ENCODE results near the gene IGF2BP3. TPM values are rescaled to one million over a fixed set of nuclear protein-coding genes. Genes with fewer than 3 reads are reported as not detected.
A peak's percentile ranks its signal among the peaks of the same experiment; 100 is the strongest.

IGF2BP3 gene
- total and polyA plus RNA-seq, 2 donors (not counting 3 experiments of a cell fraction or from before 2014, with no cell fraction given): 41.2 to 111 TPM

GRCh38 chr7:23430893-23431259 lies 39.4 kb downstream of the IGF2BP3 start:
- H3K27me3 ChIP-seq (ENCODE audit: control insufficient read depth in 2 of 2, insufficient read depth in 2 of 2, low read length in 2 of 2): no peaks in the 10 kb centered on the region
- no peaks in the 10 kb centered on the region for H3K9me3 ChIP-seq (replicated peaks; ENCODE audit: control insufficient read depth, insufficient read depth, low read length)
- H3K9ac ChIP-seq (replicated peaks; ENCODE audit: extremely low read depth, insufficient read depth, low read length): peak overlapping the region; percentile 43
- TSS peak; percentile 54 for BruUV-seq (replicated peaks)
- peaks cover 7% of the 10 kb centered on the region for H4K20me1 ChIP-seq (replicated peaks; ENCODE audit: control insufficient read depth, extremely low read depth, insufficient read depth, low read length)
- H3K27ac ChIP-seq (ENCODE audit: insufficient read depth, low read depth, low read length): peak overlapping the region; percentile 49
- H3K4me2 ChIP-seq (ENCODE audit: insufficient read depth, low read length): peak overlapping the region; percentile 45
- POLR2A ChIA-PET: interaction anchor here (0.6 kb wide), 1 partner anchor 12 kb away, joined by 6 read pairs; no protein-coding TSS in a partner anchor
- intact Hi-C loops (cut with micrococcal nuclease) (loop anchor here (1.0 to 5.0 kb wide), 4 partner anchors 32 to 114 kb away; partner anchors contain the start of gene TRA2A), dilution Hi-C loops (cut with MboI; ENCODE audit: extremely low pct_ligation_motif_present, low sequenced_read_pairs) (no loop called here)
- no peak for FAIRE-seq
- no peak for DNase-seq (ENCODE audit: low read depth, low spot score)
- peaks cover 0 to 3% of the 10 kb centered on the region in 2 experiments for H3K36me3 ChIP-seq (ENCODE audit: control insufficient read depth in 2 of 2, extremely low read depth in 1 of 2, insufficient read depth in 2 of 2, low read length in 2 of 2)
- peaks cover 94% of the 10 kb centered on the region for H3K79me2 ChIP-seq (ENCODE audit: control insufficient read depth, insufficient read depth, low read length)
- peaks cover 22% of the 10 kb centered on the region for H3K4me1 ChIP-seq (ENCODE audit: control insufficient read depth, extremely low read depth, insufficient read depth, low read length)
- CTCF ChIA-PET: interaction anchor here (0.9 to 6.4 kb wide), 17 partner anchors 9 to 158 kb away, joined by 3 to 40 read pairs (median 4); no protein-coding TSS in a partner anchor
- no peaks in the 10 kb centered on the region for H3K9me1 ChIP-seq (replicated peaks; ENCODE audit: control insufficient read depth, extremely low read depth, insufficient read depth, low read length)
- H3K4me3 ChIP-seq (replicated peaks in 1 of 3; ENCODE audit: insufficient read depth in 1 of 3, low read depth in 1 of 3, low read length in 3 of 3): no peak overlapping the region
- H2AFZ ChIP-seq (ENCODE audit: low read depth, low read length): no peak overlapping the region
- peak; percentile 1 for TF ChIP-seq FOS (IDR thresholded peaks at IDR 0.05; ENCODE audit: borderline replicate concordance, insufficient read depth, low read length)
- TF ChIP-seq EZH2 (IDR thresholded peaks at IDR 0.05; ENCODE audit: borderline replicate concordance, low read depth, low read length, severe bottlenecking): no peak

GRCh38 chr7:23426876-23427275 lies 43.4 kb downstream of the IGF2BP3 start:
- H3K4me3 ChIP-seq (replicated peaks in 1 of 3; ENCODE audit: insufficient read depth in 1 of 3, low read depth in 1 of 3, low read length in 3 of 3): no peak overlapping the region
- no peaks in the 10 kb centered on the region for H3K9me3 ChIP-seq (replicated peaks; ENCODE audit: control insufficient read depth, insufficient read depth, low read length)
- H3K27ac ChIP-seq (ENCODE audit: insufficient read depth, low read depth, low read length): no peak overlapping the region
- intact Hi-C loops (cut with micrococcal nuclease) (no loop called here), dilution Hi-C loops (cut with MboI; ENCODE audit: extremely low pct_ligation_motif_present, low sequenced_read_pairs) (no loop called here)
- DNase-seq (ENCODE audit: low read depth, low spot score) (no peak), FAIRE-seq (no peak)
- peaks cover 0 to 3% of the 10 kb centered on the region in 2 experiments for H3K36me3 ChIP-seq (ENCODE audit: control insufficient read depth in 2 of 2, extremely low read depth in 1 of 2, insufficient read depth in 2 of 2, low read length in 2 of 2)
- H3K4me2 ChIP-seq (ENCODE audit: insufficient read depth, low read length): no peak overlapping the region
- no peak overlapping the region for H3K9ac ChIP-seq (replicated peaks; ENCODE audit: extremely low read depth, insufficient read depth, low read length)
- ChIA-PET CTCF (no interaction called here), POLR2A (no interaction called here)
- H3K9me1 ChIP-seq (replicated peaks; ENCODE audit: control insufficient read depth, extremely low read depth, insufficient read depth, low read length): no peaks in the 10 kb centered on the region
- BruUV-seq (replicated peaks): no TSS peak
- peaks cover 94% of the 10 kb centered on the region for H3K79me2 ChIP-seq (ENCODE audit: control insufficient read depth, insufficient read depth, low read length)
- H3K27me3 ChIP-seq (ENCODE audit: control insufficient read depth in 2 of 2, insufficient read depth in 2 of 2, low read length in 2 of 2): no peaks in the 10 kb centered on the region
- H3K4me1 ChIP-seq (ENCODE audit: control insufficient read depth, extremely low read depth, insufficient read depth, low read length): peaks cover 17% of the 10 kb centered on the region
- peaks cover 9% of the 10 kb centered on the region for H4K20me1 ChIP-seq (replicated peaks; ENCODE audit: control insufficient read depth, extremely low read depth, insufficient read depth, low read length)
- no peak for TF ChIP-seq JUN (IDR thresholded peaks at IDR 0.05; ENCODE audit: borderline replicate concordance, insufficient read depth, insufficient read length, low read depth)
- no peak for TF ChIP-seq MAX (IDR thresholded peaks at IDR 0.05; ENCODE audit: insufficient read depth, insufficient read length)
- TF ChIP-seq CTCF (IDR thresholded peaks at IDR 0.05; ENCODE audit: extremely low read depth in 1 of 2, insufficient read depth in 1 of 2, low read depth in 1 of 2, low read length in 2 of 2): no peak
- no peak for TF ChIP-seq GATA2 (IDR thresholded peaks at IDR 0.05; ENCODE audit: insufficient read depth, insufficient read length, low read depth, low read length)
- TF ChIP-seq POLR2A (IDR thresholded peaks at IDR 0.05; ENCODE audit: low read depth, low read length): no peak
- no peak for TF ChIP-seq EZH2 (IDR thresholded peaks at IDR 0.05; ENCODE audit: borderline replicate concordance, low read depth, low read length, severe bottlenecking)
- no peak for TF ChIP-seq FOS (IDR thresholded peaks at IDR 0.05; ENCODE audit: borderline replicate concordance, insufficient read depth, low read length)
- no peak for TF ChIP-seq MYC (IDR thresholded peaks at IDR 0.05; ENCODE audit: low read depth, low read length)
- TF ChIP-seq POLR2AphosphoS5 (IDR thresholded peaks at IDR 0.05; ENCODE audit: insufficient read depth, low read depth, low read length): no peak
- no peak overlapping the region for H2AFZ ChIP-seq (ENCODE audit: low read depth, low read length)

All from endothelial cell of umbilical vein (primary cell).